ENCODE measurements around the gene CHN2.
"Not testable (repeated sequence)": the region's sequence is repeated elsewhere in the genome, so short reads cannot be mapped to it uniquely, and the experiment has no call there.

The CHN2 gene

DNA sequence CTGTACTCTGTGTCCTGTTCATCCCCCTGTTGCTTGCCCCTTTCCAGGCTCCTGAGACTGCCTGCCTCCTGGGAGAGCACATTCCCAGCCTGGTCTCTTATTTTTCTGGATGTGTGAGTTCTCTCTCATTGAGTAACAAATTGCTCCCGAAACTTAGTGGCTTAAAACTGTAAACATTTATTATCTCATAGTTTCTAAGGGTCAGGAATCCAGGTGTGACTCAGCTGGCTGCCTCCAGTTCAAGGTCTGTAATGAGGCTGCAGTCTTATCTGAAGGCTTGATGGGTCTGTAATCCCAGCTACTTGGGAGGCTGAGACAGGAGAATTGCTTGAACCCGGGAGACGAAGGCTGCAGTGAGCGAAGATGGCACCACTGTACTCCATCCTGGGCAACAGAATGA is 315.5 kb downstream of the CHN2 start:
- DNase-seq, result no peak

DNA sequence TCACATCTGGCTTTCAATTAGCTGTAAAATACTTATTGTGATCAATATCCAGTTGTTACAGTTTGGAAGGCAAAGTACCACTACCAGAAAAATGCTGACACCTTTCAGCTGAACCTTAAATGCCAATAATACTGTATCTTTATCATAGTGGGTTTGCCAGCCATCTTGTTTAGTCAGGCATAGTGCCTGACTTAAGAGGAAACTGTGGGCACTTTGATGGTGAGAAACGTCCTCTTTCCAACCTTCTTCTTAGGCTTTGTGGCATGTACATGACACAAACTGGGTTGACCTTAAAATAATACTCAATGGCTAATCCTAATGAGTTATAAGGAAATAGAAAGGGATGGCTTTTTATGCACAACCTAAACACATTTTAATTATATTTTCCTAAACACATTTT is 316.8 kb downstream of the CHN2 start:
- no peak for DNase-seq

DNA sequence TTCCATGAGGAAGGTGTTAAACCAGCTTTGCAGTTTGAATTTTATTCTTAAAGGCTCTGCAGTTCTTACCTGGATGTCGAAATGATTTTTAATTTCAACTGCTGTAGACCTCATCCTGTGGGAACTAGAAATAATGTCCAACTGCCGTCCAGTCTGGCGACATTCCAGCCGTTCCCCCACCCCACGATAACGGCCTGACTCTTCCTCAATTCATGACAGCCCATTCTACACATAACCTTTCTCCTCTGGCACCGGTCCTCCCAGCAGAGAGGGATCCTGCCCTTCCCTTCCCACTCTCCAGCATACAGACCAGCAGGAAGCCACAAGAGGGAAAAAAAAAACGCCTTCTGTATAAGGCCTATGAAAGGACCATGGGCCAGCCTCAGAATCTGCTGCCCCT is 317.3 kb downstream of the CHN2 start:
- no peak for DNase-seq

GRCh38 chr7:29516491-29516890 is 321.9 kb downstream of the CHN2 start:
- no peak for DNase-seq

DNA sequence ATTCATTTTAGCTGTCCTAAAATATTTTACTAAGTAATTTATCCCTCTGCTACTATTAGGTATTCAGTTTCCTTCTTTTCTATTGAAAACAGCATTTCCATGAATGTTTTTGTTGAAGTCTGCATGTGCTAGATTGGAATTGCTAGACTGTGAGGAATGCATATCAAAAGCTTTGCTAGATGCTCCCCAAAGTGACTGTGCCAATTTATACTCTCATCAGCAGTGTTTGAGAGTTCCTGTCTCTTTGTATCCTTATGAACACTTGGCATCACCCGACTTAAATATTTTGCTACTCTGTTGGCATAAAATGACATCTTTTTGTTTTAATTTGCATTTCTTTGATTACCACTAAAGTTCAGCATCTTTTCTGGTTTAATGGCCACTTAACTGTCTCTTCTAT is 324.0 kb downstream of the CHN2 start:
- no peak for DNase-seq

DNA sequence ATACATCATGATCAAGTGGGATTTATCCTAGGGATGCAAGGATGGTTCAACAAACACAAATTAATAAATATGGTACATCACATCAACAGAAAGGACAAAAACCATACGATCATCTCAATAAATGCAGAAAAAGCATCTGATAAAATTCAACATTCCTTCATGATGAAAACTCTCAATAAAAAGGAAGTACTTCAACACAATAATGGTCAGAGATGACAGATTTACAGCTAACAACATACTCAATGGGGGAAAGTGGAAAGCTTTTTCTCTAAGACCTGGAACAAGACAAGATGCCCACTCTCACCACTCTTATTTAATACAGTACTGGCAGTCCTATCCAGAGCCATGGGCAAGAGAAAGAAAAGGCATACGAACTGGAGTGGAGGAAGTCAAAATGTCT is 329.2 kb downstream of the CHN2 start:
- DNase-seq, result no peak

- no peak for DNase-seq
Observed at GRCh38 chr7:29527505-29528108, 333.0 kb downstream of the CHN2 start.

- DNase-seq, result not testable (repeated sequence)
Observed at GRCh38 chr7:29528526-29528925, 334.0 kb downstream of the CHN2 start.
